Kidney (tissue), 14 donors: ENCODE measurements around the gene ZNF827. TPM values are rescaled to one million over a fixed set of nuclear protein-coding genes. Genes with fewer than 3 reads are reported as not detected.

Experiments used
- DNase-seq, 5 donors: peaks; one replicate each; pipeline ENCODE4 v3.0.0-alpha.2; 2013 to 2020
- FAIRE-seq: peaks from 2 replicates; lab custom pipeline; 2012; peaks lifted over from hg19 to GRCh38; lab: Jason Lieb, UNC
- H3K27ac ChIP-seq, 2 donors: one replicate each; pipeline ENCODE4 v1.7.0; 2013; ENCODE audit warnings: low read depth in 2 of 2, low read length in 2 of 2, inconsistent platforms in 1 of 2
- H3K27me3 ChIP-seq: one replicate; pipeline ENCODE4 v1.7.1; 2013; ENCODE audit warnings: low read length, inconsistent platforms; ENCODE audit not compliant: control insufficient read depth, insufficient read depth
- H3K36me3 ChIP-seq, 3 donors: one replicate each; pipeline versions ENCODE4 v1.7.0 to v1.7.1; 2013; ENCODE audit warnings: low read length in 3 of 3, control low read depth in 1 of 3, inconsistent platforms in 1 of 3; ENCODE audit not compliant: insufficient read depth in 3 of 3, control insufficient read depth in 2 of 3
- H3K4me1 ChIP-seq, 3 donors: one replicate each; pipeline versions ENCODE4 v1.7.0 to v1.7.1; 2013; ENCODE audit warnings: low read length in 3 of 3, inconsistent platforms in 1 of 3, low read depth in 1 of 3; ENCODE audit not compliant: control insufficient read depth in 2 of 3, insufficient read depth in 2 of 3
- H3K4me3 ChIP-seq, 3 donors: one replicate each; pipeline versions ENCODE4 v1.7.0 to v1.8.1; 2013; ENCODE audit warnings: low read length in 3 of 3, control low read depth in 1 of 3, inconsistent platforms in 1 of 3
- H3K9ac ChIP-seq, 3 donors: one replicate each; pipeline versions ENCODE4 v1.7.0 to v1.7.1; 2013; ENCODE audit warnings: low read length in 3 of 3, control low read depth in 1 of 3, inconsistent platforms in 1 of 3
- H3K9me3 ChIP-seq, 3 donors: one replicate each; pipeline versions ENCODE4 v1.7.0 to v1.7.1; 2013; ENCODE audit warnings: low read length in 3 of 3, control low read depth in 1 of 3, inconsistent platforms in 1 of 3; ENCODE audit not compliant: control insufficient read depth in 2 of 3, insufficient read depth in 1 of 3
- intact Hi-C: fragments of 100-400 bp; cut with DNase I; formaldehyde crosslinking; loops from one replicate; pipeline ENCODE4 v1.11.1; 2022
- polyA plus RNA-seq: library from polyadenylated mRNA; stranded (reverse); fragments of 350-450 nt; fragmentation: Illumina TruSeq; extraction: RNeasy Lipid Tissue Mini Kit (QIAGEN cat#74804); gene quantifications from one replicate; pipeline ENCODE4 v1.2.3, GENCODE V29; 2014; ENCODE audit warnings: low read depth, low replicate concordance; ENCODE audit not compliant: insufficient read depth
- total RNA-seq: library from RNA; stranded (reverse); fragmentation: NEBNext Ultra II Directional; extraction: Animal tissue kit (Norgen Biotek cat#: 25700); gene quantifications from one replicate; pipeline ENCODE4 v1.2.1, GENCODE V29; 2021
- TF ChIP-seq, protein P1 (sequence below): IDR thresholded peaks from 3 replicates; pipeline ENCODE4 v1.5.1; 2012; ENCODE audit warnings: mild to moderate bottlenecking, moderate library complexity, borderline replicate concordance; ENCODE audit not compliant: insufficient read depth; ENCODE audit errors: extremely low read depth
- donor health status: control.
- donor health status: control.
- donor health status: control.
- donor health status: control.
- donor health status: control.
- donor health status: DM: yes; HTN: yes; CAD: no.
- donor health status: Normal renal cell carcinoma (clear cell type).

ZNF827 gene
- total and polyA plus RNA-seq, 2 donors from 2014 or later: 3.5 to 22.6 TPM

DNA sequence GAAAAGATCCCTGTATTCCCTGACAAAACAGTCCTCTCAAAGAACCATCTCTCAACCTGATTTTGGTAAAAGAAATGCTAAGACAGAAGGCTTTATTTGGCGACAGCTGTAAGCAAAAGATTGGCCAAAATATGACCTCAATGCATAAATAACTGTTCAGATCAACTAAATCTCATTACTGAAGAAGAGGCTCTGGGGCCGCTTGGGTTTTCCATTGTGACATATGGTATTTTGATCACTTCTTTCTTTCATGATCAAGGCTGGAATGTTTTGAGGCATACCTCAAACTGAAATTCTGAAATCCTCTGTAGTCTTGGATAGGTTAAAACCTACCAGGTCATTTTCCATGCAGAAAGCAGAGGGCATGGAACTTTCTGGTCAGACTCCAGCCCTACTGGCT is 152.4 kb downstream of the ZNF827 start:
- intact Hi-C loops: no loop called here
- no peak for FAIRE-seq
- TF ChIP-seq, protein P1, sequence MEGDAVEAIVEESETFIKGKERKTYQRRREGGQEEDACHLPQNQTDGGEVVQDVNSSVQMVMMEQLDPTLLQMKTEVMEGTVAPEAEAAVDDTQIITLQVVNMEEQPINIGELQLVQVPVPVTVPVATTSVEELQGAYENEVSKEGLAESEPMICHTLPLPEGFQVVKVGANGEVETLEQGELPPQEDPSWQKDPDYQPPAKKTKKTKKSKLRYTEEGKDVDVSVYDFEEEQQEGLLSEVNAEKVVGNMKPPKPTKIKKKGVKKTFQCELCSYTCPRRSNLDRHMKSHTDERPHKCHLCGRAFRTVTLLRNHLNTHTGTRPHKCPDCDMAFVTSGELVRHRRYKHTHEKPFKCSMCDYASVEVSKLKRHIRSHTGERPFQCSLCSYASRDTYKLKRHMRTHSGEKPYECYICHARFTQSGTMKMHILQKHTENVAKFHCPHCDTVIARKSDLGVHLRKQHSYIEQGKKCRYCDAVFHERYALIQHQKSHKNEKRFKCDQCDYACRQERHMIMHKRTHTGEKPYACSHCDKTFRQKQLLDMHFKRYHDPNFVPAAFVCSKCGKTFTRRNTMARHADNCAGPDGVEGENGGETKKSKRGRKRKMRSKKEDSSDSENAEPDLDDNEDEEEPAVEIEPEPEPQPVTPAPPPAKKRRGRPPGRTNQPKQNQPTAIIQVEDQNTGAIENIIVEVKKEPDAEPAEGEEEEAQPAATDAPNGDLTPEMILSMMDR: no peak
- no peak for DNase-seq
- Histone ChIP-seq H3K27me3 (no peaks in the 10 kb centered on the region), H3K4me1 (no peaks in the 10 kb centered on the region), H3K36me3 (no peaks in the 10 kb centered on the region), H3K4me3 (no peak overlapping the region), H3K9me3 (no peaks in the 10 kb centered on the region), H3K27ac (no peak overlapping the region), H3K9ac (no peak overlapping the region)

DNA sequence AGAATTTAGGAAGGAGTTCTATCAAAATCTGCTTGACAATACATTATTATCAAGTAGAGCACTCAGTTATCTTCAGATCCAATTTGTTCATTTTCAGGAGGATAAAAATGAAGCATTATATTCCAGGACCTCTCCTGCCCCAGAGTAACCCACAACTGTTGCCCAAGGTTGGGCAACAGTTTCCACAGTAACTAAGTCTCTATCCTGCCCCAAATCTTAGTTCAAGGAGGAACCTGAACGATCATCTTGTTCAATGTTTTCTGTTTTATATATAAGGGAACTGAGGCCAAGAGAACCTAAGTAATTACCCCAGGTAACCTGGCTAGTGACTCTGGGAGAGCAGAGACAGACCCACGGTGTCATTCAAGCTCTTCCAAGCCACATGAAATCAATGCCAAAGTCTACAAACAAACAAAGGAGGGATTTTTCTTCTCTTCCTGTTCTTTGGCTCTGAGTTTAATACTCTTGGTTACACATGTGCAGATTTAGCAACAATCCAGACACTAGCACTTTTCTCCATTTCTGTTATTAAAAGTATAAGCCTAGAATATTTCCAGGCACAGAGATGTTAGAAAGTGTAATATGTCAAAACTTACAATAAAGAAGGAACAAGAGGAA is 153.1 kb downstream of the ZNF827 start:
- H3K9ac ChIP-seq: no peak overlapping the region
- no peak overlapping the region for H3K4me3 ChIP-seq
- intact Hi-C loops: no loop called here
- no peaks in the 10 kb centered on the region for H3K9me3 ChIP-seq
- no peaks in the 10 kb centered on the region for H3K4me1 ChIP-seq
- DNase-seq (no peak), FAIRE-seq (no peak)
- TF ChIP-seq, protein P1: no peak
- no peak overlapping the region for H3K27ac ChIP-seq
- H3K27me3 ChIP-seq: no peaks in the 10 kb centered on the region
- H3K36me3 ChIP-seq: no peaks in the 10 kb centered on the region

DNA sequence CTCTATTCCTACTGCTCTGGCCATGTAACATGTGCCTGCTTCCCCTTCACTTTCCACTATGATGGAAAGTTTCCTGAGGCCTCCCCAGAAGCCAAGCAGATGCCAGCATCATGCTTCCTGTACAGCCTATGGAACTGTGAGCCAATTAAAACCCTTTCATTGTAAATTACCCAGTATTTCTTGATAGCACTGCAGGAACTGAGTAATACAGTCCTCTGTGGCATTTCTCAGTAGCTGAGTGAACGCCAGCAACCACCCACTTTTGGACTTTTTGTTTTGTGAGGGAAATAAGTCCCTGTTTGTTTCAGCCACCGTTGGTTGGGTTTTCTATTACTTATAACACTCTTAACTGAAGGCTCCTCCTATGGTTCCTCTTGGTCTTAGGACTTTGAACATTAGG is 154.6 kb downstream of the ZNF827 start:
- FAIRE-seq: no peak

More for the DNA sequence above, 154.6 kb downstream of the ZNF827 start:
- DNase-seq: no peak
- intact Hi-C loops: no loop called here
- H3K9ac ChIP-seq: no peak overlapping the region
- H3K27me3 ChIP-seq: no peaks in the 10 kb centered on the region
- no peak overlapping the region for H3K4me3 ChIP-seq
- H3K4me1 ChIP-seq: no peaks in the 10 kb centered on the region
- H3K36me3 ChIP-seq: peaks cover 0 to 4% (median 0%) of the 10 kb centered on the region in 3 donors
- TF ChIP-seq, protein P1: no peak
- H3K27ac ChIP-seq: no peak overlapping the region
- H3K9me3 ChIP-seq: no peaks in the 10 kb centered on the region
